Activated gamma-delta T cell treated with Interleukin-2 at 50 U/mL for 16 hours (primary cell): ENCODE measurements around the gene BPTF.
"Not testable (repeated sequence)": the region's sequence is repeated elsewhere in the genome, so short reads cannot be mapped to it uniquely, and the experiment has no call there.

Experiments
- DNase-seq: peaks from one replicate; pipeline ENCODE4 v3.0.0-alpha.2; 2020

Gene BPTF

GRCh38 chr17:67884741-67885140, 59.4 kb downstream of the BPTF start:
- DNase-seq = no peak

- DNase-seq = no peak
Measured at GRCh38 chr17:67891481-67892119, 66.3 kb downstream of the BPTF start.

- DNase-seq = no peak
Measured at GRCh38 chr17:67902511-67903231, 77.4 kb downstream of the BPTF start.

- DNase-seq = not testable (repeated sequence)
Measured at GRCh38 chr17:67905298-67905697, 80.0 kb downstream of the BPTF start.

- not testable (repeated sequence) for DNase-seq
Measured at GRCh38 chr17:67910117-67910803, 85.0 kb downstream of the BPTF start.

GRCh38 chr17:67911059-67911782, 85.9 kb downstream of the BPTF start:
- DNase-seq = no peak

GRCh38 chr17:67912088-67912487, 86.8 kb downstream of the BPTF start:
- DNase-seq = no peak

- DNase-seq = no peak
Measured at GRCh38 chr17:67912656-67913055, 87.4 kb downstream of the BPTF start.

- no peak for DNase-seq
Measured at GRCh38 chr17:67920212-67920611, 94.9 kb downstream of the BPTF start.

GRCh38 chr17:67922503-67922902, 97.2 kb downstream of the BPTF start:
- no peak for DNase-seq

- DNase-seq = not testable (repeated sequence)
Measured at GRCh38 chr17:67928842-67929241, 103.5 kb downstream of the BPTF start.

GRCh38 chr17:67931227-67931626, 105.9 kb downstream of the BPTF start:
- DNase-seq = no peak

- DNase-seq = no peak
Measured at GRCh38 chr17:67942810-67943209, 117.5 kb downstream of the BPTF start.

GRCh38 chr17:67944035-67944434, 118.7 kb downstream of the BPTF start:
- no peak for DNase-seq

- no peak for DNase-seq
Measured at GRCh38 chr17:67946513-67946912, 121.2 kb downstream of the BPTF start.

GRCh38 chr17:67947325-67947813, 122.1 kb downstream of the BPTF start:
- no peak for DNase-seq

- DNase-seq = no peak
Measured at GRCh38 chr17:67950945-67951344, 125.6 kb downstream of the BPTF start.

GRCh38 chr17:67959510-67959909, 134.2 kb downstream of the BPTF start:
- no peak for DNase-seq

- DNase-seq = not testable (repeated sequence)
Measured at GRCh38 chr17:67960276-67960675, 135.0 kb downstream of the BPTF start.

- not testable (repeated sequence) for DNase-seq
Measured at GRCh38 chr17:67962156-67962555, 136.9 kb downstream of the BPTF start.

- DNase-seq = peak; percentile 75
Measured at GRCh38 chr17:67963145-67963572, 137.9 kb downstream of the BPTF start.

GRCh38 chr17:67970783-67971182, 145.5 kb downstream of the BPTF start:
- no peak for DNase-seq

GRCh38 chr17:67974185-67974584, 148.9 kb downstream of the BPTF start:
- DNase-seq = no peak
